ENCODE measurements around the gene ARHGAP15.

Gene ARHGAP15

DNA sequence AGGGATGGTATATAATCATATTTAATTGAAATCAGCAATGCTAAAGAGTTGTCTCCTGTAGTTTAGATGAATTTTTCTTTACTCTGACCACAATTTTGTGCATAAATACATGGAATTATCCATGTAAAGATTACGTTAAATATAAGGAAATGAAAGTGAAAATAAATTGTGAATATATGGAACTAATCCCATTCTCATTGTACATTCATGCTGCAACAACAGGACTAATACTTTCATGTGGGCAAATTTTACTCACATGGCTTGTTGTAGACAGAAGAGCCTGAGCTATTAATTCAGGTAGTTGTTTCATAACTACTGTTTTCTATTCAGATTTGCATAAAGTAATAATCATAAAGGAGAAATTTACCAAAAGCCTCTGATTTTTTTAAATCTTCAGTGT lies 357.8 kb downstream of the ARHGAP15 start:
- no peaks in the 10 kb centered on the region for H3K9me3 ChIP-seq
- no peaks in the 10 kb centered on the region for H3K27me3 ChIP-seq
- H3K4me1 ChIP-seq (ENCODE audit: control insufficient read depth in 1 of 2, insufficient read depth in 1 of 2, low read depth in 1 of 2, low read length in 1 of 2), result no peaks in the 10 kb centered on the region
- no peak overlapping the region for H3K4me3 ChIP-seq (ENCODE audit: low read depth in 1 of 2, low read length in 1 of 2)
- peaks cover 23% of the 10 kb centered on the region for H3K36me3 ChIP-seq
- H3K27ac ChIP-seq, result no peak overlapping the region
- TF ChIP-seq, protein P1, sequence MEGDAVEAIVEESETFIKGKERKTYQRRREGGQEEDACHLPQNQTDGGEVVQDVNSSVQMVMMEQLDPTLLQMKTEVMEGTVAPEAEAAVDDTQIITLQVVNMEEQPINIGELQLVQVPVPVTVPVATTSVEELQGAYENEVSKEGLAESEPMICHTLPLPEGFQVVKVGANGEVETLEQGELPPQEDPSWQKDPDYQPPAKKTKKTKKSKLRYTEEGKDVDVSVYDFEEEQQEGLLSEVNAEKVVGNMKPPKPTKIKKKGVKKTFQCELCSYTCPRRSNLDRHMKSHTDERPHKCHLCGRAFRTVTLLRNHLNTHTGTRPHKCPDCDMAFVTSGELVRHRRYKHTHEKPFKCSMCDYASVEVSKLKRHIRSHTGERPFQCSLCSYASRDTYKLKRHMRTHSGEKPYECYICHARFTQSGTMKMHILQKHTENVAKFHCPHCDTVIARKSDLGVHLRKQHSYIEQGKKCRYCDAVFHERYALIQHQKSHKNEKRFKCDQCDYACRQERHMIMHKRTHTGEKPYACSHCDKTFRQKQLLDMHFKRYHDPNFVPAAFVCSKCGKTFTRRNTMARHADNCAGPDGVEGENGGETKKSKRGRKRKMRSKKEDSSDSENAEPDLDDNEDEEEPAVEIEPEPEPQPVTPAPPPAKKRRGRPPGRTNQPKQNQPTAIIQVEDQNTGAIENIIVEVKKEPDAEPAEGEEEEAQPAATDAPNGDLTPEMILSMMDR (IDR thresholded peaks at IDR 0.05), result no peak

DNA sequence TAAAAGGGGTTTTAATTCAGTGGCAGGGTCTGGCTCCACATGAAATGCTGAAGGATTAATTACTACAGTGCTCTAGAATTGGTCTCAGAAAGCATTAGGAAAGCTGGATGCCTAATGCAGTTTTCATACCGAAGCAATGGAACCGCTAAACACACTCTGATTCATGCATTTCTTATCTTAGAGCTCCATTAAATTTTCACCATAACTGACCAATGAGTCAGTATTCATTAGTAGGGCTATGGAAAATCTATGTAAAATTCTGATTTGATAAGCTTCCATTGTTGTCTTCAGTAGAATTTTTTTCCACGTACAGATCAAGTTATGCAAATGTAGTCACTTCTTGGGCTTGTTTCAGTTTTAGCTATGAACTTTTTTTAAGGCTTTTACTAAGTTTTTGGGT lies 359.9 kb downstream of the ARHGAP15 start:
- no peaks in the 10 kb centered on the region for H3K27me3 ChIP-seq
- no peaks in the 10 kb centered on the region for H3K4me1 ChIP-seq (ENCODE audit: control insufficient read depth in 1 of 2, insufficient read depth in 1 of 2, low read depth in 1 of 2, low read length in 1 of 2)
- no peak overlapping the region for H3K4me3 ChIP-seq (ENCODE audit: low read depth in 1 of 2, low read length in 1 of 2)
- H3K27ac ChIP-seq, result no peak overlapping the region
- H3K36me3 ChIP-seq, result peaks cover 26% of the 10 kb centered on the region
- no peaks in the 10 kb centered on the region for H3K9me3 ChIP-seq
- TF ChIP-seq, protein P1 (IDR thresholded peaks at IDR 0.05), result no peak

GRCh38 chr2:143491131-143491530 lies 361.9 kb downstream of the ARHGAP15 start:
- TF ChIP-seq, protein P1 (IDR thresholded peaks at IDR 0.05), result no peak
- no peak overlapping the region for H3K27ac ChIP-seq
- no peaks in the 10 kb centered on the region for H3K4me1 ChIP-seq (ENCODE audit: control insufficient read depth in 1 of 2, insufficient read depth in 1 of 2, low read depth in 1 of 2, low read length in 1 of 2)
- no peaks in the 10 kb centered on the region for H3K27me3 ChIP-seq
- peaks cover 26% of the 10 kb centered on the region for H3K36me3 ChIP-seq
- H3K4me3 ChIP-seq (ENCODE audit: low read depth in 1 of 2, low read length in 1 of 2), result no peak overlapping the region
- no peaks in the 10 kb centered on the region for H3K9me3 ChIP-seq

GRCh38 chr2:143493339-143493738 lies 364.1 kb downstream of the ARHGAP15 start:
- TF ChIP-seq, protein P1 (IDR thresholded peaks at IDR 0.05), result no peak
- peaks cover 0 to 2% of the 10 kb centered on the region in 2 experiments for H3K4me1 ChIP-seq (ENCODE audit: control insufficient read depth in 1 of 2, insufficient read depth in 1 of 2, low read depth in 1 of 2, low read length in 1 of 2)
- peaks cover 14% of the 10 kb centered on the region for H3K36me3 ChIP-seq

DNA sequence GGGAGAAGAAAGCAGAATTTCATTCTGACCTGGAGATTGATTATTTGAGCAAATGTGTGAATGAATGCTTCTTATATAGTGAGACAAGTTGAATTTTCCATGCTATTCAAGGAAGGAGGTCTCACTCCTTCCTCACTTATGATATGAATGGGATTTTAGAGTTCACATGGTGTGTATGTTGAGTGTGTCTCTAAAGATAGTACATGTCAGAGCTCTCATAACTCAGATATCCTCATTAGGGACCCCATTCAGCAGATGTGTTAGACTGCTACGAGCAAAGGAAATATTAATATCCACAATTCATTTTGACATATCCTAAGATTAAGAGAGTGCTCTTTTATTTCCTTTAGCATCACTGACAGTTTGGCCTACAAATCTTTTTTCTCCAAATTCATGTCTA lies 368.5 kb downstream of the ARHGAP15 start:
- peaks cover 5 to 34% of the 10 kb centered on the region in 2 experiments for H3K4me1 ChIP-seq (ENCODE audit: control insufficient read depth in 1 of 2, insufficient read depth in 1 of 2, low read depth in 1 of 2, low read length in 1 of 2)
- no peaks in the 10 kb centered on the region for H3K9me3 ChIP-seq
- H3K4me3 ChIP-seq (ENCODE audit: low read depth in 1 of 2, low read length in 1 of 2), result no peak overlapping the region
- no peaks in the 10 kb centered on the region for H3K36me3 ChIP-seq
- peak overlapping the region; percentile 33 for H3K27ac ChIP-seq
- TF ChIP-seq, protein P1 (IDR thresholded peaks at IDR 0.05), result no peak
- no peaks in the 10 kb centered on the region for H3K27me3 ChIP-seq

More at GRCh38 chr2:143493339-143493738, 364.1 kb downstream of the ARHGAP15 start:
- H3K4me3 ChIP-seq (ENCODE audit: low read depth in 1 of 2, low read length in 1 of 2), result no peak overlapping the region
- H3K27me3 ChIP-seq, result no peaks in the 10 kb centered on the region
- no peaks in the 10 kb centered on the region for H3K9me3 ChIP-seq
- no peak overlapping the region for H3K27ac ChIP-seq

GRCh38 chr2:143498496-143498895 lies 369.3 kb downstream of the ARHGAP15 start:
- peak overlapping the region; percentile 41 for H3K27ac ChIP-seq
- H3K27me3 ChIP-seq, result no peaks in the 10 kb centered on the region
- H3K36me3 ChIP-seq, result no peaks in the 10 kb centered on the region
- no peaks in the 10 kb centered on the region for H3K9me3 ChIP-seq
- peaks cover 12 to 42% of the 10 kb centered on the region in 2 experiments for H3K4me1 ChIP-seq (ENCODE audit: control insufficient read depth in 1 of 2, insufficient read depth in 1 of 2, low read depth in 1 of 2, low read length in 1 of 2)
- TF ChIP-seq, protein P1 (IDR thresholded peaks at IDR 0.05), result no peak
- no peak overlapping the region for H3K4me3 ChIP-seq (ENCODE audit: low read depth in 1 of 2, low read length in 1 of 2)

Measured in neutrophil (primary cell).